Measurements from ENCODE around the gene CDK16. TPM values are rescaled to one million over a fixed set of nuclear protein-coding genes. Genes with fewer than 3 reads are reported as not detected.
A peak's percentile ranks its signal among the peaks of the same experiment; 100 is the strongest.

The CDK16 gene
- total RNA-seq, 1 experiment from 2014 or later = 168 TPM

DNA sequence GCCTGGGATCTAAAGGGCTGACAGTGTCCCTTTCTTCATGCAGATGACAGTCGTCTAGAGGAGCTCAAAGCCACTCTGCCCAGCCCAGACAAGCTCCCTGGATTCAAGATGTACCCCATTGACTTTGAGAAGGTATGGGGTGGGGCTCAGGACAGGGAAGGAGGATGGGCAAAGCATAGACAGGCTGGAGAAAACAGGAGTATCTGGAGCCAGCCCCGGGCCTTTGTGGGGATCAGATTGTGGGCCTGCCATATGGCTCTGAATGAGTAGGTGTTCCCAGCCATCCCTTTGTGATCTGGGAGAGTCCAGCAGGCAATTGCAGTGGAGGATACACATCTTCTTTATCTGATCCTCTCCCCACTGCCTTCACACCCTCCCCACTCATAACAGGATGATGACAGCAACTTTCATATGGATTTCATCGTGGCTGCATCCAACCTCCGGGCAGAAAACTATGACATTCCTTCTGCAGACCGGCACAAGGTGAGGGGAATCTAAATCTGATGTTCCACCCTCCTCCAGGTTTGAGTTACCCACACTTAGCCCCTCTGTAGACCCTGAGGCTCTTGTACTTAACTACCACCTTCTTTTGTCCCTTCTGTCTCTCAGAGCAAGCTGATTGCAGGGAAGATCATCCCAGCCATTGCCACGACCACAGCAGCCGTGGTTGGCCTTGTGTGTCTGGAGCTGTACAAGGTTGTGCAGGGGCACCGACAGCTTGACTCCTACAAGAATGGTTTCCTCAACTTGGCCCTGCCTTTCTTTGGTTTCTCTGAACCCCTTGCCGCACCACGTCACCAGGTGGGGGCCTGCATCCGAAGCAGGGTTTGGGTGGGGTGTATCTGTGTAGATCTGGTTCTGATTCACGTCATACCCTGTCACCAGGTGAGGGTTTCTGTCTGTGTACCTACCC, 5.8 kb upstream of the CDK16 start:
- POLR2A ChIA-PET (ENCODE audit: low non-redundant PET) = no interaction called here
- Histone ChIP-seq H3K9me3 (ENCODE audit: low read depth, low read length, poor library complexity, severe bottlenecking) (no peaks in the 10 kb centered on the region), H3K27ac (ENCODE audit: low read depth, low read length, poor library complexity, severe bottlenecking) (no peak overlapping the region), H3K27me3 (replicated peaks; ENCODE audit: insufficient read depth, low read depth, low read length, poor library complexity) (no peaks in the 10 kb centered on the region), H3K36me3 (ENCODE audit: insufficient read depth, low read length, poor library complexity, severe bottlenecking) (peaks cover 89% of the 10 kb centered on the region), H3K4me1 (ENCODE audit: insufficient read depth, low read length, poor library complexity, severe bottlenecking) (peaks cover 8% of the 10 kb centered on the region), H3K4me3 (ENCODE audit: low read depth, low read length, poor library complexity, severe bottlenecking) (no peak overlapping the region)
- CTCF ChIA-PET = no interaction called here
- intact Hi-C loops (cut with micrococcal nuclease; ENCODE audit: unreplicated experiment) = no loop called here
- TF ChIP-seq, protein P1, sequence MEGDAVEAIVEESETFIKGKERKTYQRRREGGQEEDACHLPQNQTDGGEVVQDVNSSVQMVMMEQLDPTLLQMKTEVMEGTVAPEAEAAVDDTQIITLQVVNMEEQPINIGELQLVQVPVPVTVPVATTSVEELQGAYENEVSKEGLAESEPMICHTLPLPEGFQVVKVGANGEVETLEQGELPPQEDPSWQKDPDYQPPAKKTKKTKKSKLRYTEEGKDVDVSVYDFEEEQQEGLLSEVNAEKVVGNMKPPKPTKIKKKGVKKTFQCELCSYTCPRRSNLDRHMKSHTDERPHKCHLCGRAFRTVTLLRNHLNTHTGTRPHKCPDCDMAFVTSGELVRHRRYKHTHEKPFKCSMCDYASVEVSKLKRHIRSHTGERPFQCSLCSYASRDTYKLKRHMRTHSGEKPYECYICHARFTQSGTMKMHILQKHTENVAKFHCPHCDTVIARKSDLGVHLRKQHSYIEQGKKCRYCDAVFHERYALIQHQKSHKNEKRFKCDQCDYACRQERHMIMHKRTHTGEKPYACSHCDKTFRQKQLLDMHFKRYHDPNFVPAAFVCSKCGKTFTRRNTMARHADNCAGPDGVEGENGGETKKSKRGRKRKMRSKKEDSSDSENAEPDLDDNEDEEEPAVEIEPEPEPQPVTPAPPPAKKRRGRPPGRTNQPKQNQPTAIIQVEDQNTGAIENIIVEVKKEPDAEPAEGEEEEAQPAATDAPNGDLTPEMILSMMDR (conservative IDR thresholded peaks at IDR 0.05; ENCODE audit: low read depth, low read length) = no peak
- TF ChIP-seq EZH2 (IDR thresholded peaks at IDR 0.05; ENCODE audit: borderline replicate concordance, low read depth, low read length, poor library complexity, severe bottlenecking) = no peak
- no TSS peak for BruUV-seq (replicated peaks)
- no peak for DNase-seq (ENCODE audit: low spot score)

DNA sequence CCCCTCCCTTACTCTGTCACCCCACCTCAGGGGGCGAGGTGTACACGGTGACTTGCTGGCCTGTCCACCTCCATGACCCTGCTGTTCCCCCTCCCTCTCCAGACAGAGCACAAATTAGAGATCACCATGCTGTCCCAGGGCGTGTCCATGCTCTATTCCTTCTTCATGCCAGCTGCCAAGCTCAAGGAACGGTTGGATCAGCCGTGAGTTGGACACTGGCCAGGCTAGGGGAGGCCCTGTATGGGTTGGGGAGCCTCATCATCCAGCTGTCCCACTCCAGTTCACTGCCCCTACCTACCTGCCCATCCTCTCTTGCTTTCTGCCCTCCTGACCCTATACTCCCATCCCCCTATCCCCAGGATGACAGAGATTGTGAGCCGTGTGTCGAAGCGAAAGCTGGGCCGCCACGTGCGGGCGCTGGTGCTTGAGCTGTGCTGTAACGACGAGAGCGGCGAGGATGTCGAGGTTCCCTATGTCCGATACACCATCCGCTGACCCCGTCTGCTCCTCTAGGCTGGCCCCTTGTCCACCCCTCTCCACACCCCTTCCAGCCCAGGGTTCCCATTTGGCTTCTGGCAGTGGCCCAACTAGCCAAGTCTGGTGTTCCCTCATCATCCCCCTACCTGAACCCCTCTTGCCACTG, 3.9 kb upstream of the CDK16 start:
- no peak for DNase-seq (ENCODE audit: low spot score)
- peaks cover 70% of the 10 kb centered on the region for H3K36me3 ChIP-seq (ENCODE audit: insufficient read depth, low read length, poor library complexity, severe bottlenecking)
- no peaks in the 10 kb centered on the region for H3K9me3 ChIP-seq (ENCODE audit: low read depth, low read length, poor library complexity, severe bottlenecking)
- H3K27me3 ChIP-seq (replicated peaks; ENCODE audit: insufficient read depth, low read depth, low read length, poor library complexity) = no peaks in the 10 kb centered on the region
- no peak overlapping the region for H3K27ac ChIP-seq (ENCODE audit: low read depth, low read length, poor library complexity, severe bottlenecking)
- no peak for TF ChIP-seq EZH2 (IDR thresholded peaks at IDR 0.05; ENCODE audit: borderline replicate concordance, low read depth, low read length, poor library complexity, severe bottlenecking)
- TF ChIP-seq, protein P1 (conservative IDR thresholded peaks at IDR 0.05; ENCODE audit: low read depth, low read length) = no peak
- intact Hi-C loops (cut with micrococcal nuclease; ENCODE audit: unreplicated experiment) = no loop called here
- H3K4me3 ChIP-seq (ENCODE audit: low read depth, low read length, poor library complexity, severe bottlenecking) = no peak overlapping the region
- ChIA-PET CTCF (no interaction called here), POLR2A (ENCODE audit: low non-redundant PET) (no interaction called here)
- H3K4me1 ChIP-seq (ENCODE audit: insufficient read depth, low read length, poor library complexity, severe bottlenecking) = peaks cover 8% of the 10 kb centered on the region
- TSS peak; percentile 79 for BruUV-seq (replicated peaks)

- CTCF ChIA-PET = no interaction called here
- no peak for TF ChIP-seq EZH2 (IDR thresholded peaks at IDR 0.05; ENCODE audit: borderline replicate concordance, low read depth, low read length, poor library complexity, severe bottlenecking)
- TF ChIP-seq, protein P1 (conservative IDR thresholded peaks at IDR 0.05; ENCODE audit: low read depth, low read length) = no peak
- Histone ChIP-seq H3K36me3 (ENCODE audit: insufficient read depth, low read length, poor library complexity, severe bottlenecking) (peaks cover 62% of the 10 kb centered on the region), H3K9me3 (ENCODE audit: low read depth, low read length, poor library complexity, severe bottlenecking) (no peaks in the 10 kb centered on the region), H3K4me1 (ENCODE audit: insufficient read depth, low read length, poor library complexity, severe bottlenecking) (peaks cover 10% of the 10 kb centered on the region), H3K27me3 (replicated peaks; ENCODE audit: insufficient read depth, low read depth, low read length, poor library complexity) (no peaks in the 10 kb centered on the region), H3K27ac (ENCODE audit: low read depth, low read length, poor library complexity, severe bottlenecking) (no peak overlapping the region), H3K4me3 (ENCODE audit: low read depth, low read length, poor library complexity, severe bottlenecking) (no peak overlapping the region)
- DNase-seq (ENCODE audit: low spot score) = no peak
- intact Hi-C loops (cut with micrococcal nuclease; ENCODE audit: unreplicated experiment) = no loop called here
- BruUV-seq (replicated peaks) = no TSS peak
- POLR2A ChIA-PET (ENCODE audit: low non-redundant PET) = no interaction called here
Measured at GRCh38 chrX:47215291-47215900, 3.1 kb upstream of the CDK16 start.
